ENCODE data around the gene NOTCH2.
"Not testable (repeated sequence)": the region's sequence is repeated elsewhere in the genome, so short reads cannot be mapped to it uniquely, and the experiment has no call there.

NOTCH2 gene

GRCh38 chr1:120069067-120069919 is at the start of gene NOTCH2:
TSS of gene NOTCH2 (minus strand) at chr1:120069662. CDS start at chr1:120069406, 256 bp downstream.
- peak in 2 of 3 experiments; percentile 45 to 57 for DNase-seq

- not testable (repeated sequence) for DNase-seq
Observed at GRCh38 chr1:120117371-120118177, 48.1 kb upstream of the NOTCH2 start.

- DNase-seq, result not testable (repeated sequence)
Observed at GRCh38 chr1:120116094-120116493, 46.6 kb upstream of the NOTCH2 start.

- not testable (repeated sequence) for DNase-seq
Observed at GRCh38 chr1:120113134-120113533, 43.7 kb upstream of the NOTCH2 start.

- DNase-seq, result not testable (repeated sequence)
Observed at GRCh38 chr1:120112212-120112611, 42.8 kb upstream of the NOTCH2 start.

GRCh38 chr1:120111771-120112170 is 42.3 kb upstream of the NOTCH2 start:
- not testable (repeated sequence) for DNase-seq

GRCh38 chr1:120111008-120111407 is 41.5 kb upstream of the NOTCH2 start:
- DNase-seq, result not testable (repeated sequence)

- DNase-seq, result not testable (repeated sequence)
Observed at GRCh38 chr1:120109656-120110055, 40.2 kb upstream of the NOTCH2 start.

GRCh38 chr1:120109180-120109579 is 39.7 kb upstream of the NOTCH2 start:
- not testable (repeated sequence) for DNase-seq

- not testable (repeated sequence) for DNase-seq
Observed at GRCh38 chr1:120105288-120105687, 35.8 kb upstream of the NOTCH2 start.

- DNase-seq, result not testable (repeated sequence)
Observed at GRCh38 chr1:120103768-120104167, 34.3 kb upstream of the NOTCH2 start.

- DNase-seq, result not testable (repeated sequence)
Observed at GRCh38 chr1:120101593-120101992, 32.1 kb upstream of the NOTCH2 start.

- not testable (repeated sequence) for DNase-seq
Observed at GRCh38 chr1:120100590-120100989, 31.1 kb upstream of the NOTCH2 start.

GRCh38 chr1:120098986-120099759 is 29.7 kb upstream of the NOTCH2 start:
- not testable (repeated sequence) for DNase-seq

GRCh38 chr1:120096981-120097545 is 27.6 kb upstream of the NOTCH2 start:
- DNase-seq, result not testable (repeated sequence)

GRCh38 chr1:120093548-120094181 is 24.2 kb upstream of the NOTCH2 start:
- not testable (repeated sequence) for DNase-seq

GRCh38 chr1:120092232-120093218 is 23.1 kb upstream of the NOTCH2 start:
- DNase-seq, result not testable (repeated sequence)

GRCh38 chr1:120090830-120091229 is 21.4 kb upstream of the NOTCH2 start:
- not testable (repeated sequence) for DNase-seq

- not testable (repeated sequence) for DNase-seq
Observed at GRCh38 chr1:120087959-120088358, 18.5 kb upstream of the NOTCH2 start.

GRCh38 chr1:120069920-120070214 is 405 bp upstream of the NOTCH2 start:
- not testable (repeated sequence) for DNase-seq

GRCh38 chr1:120068683-120069066 is 787 bp downstream of the NOTCH2 start:
- DNase-seq, result not testable (repeated sequence)

Data from NCI-H1417 (cell line).